GDM1 (cell line): Measurements from ENCODE around the gene SIGLEC11.
"Not testable (repeated sequence)": the region's sequence is repeated elsewhere in the genome, so short reads cannot be mapped to it uniquely, and the experiment has no call there.

Experiments used
- DNase-seq: peaks from one replicate; lab custom pipeline; 2025; lab: John Stamatoyannopoulos, UW

SIGLEC11 gene

GRCh38 chr19:49951806-49952478 lies 9.0 kb downstream of the SIGLEC11 start:
- DNase-seq, result no peak

DNA sequence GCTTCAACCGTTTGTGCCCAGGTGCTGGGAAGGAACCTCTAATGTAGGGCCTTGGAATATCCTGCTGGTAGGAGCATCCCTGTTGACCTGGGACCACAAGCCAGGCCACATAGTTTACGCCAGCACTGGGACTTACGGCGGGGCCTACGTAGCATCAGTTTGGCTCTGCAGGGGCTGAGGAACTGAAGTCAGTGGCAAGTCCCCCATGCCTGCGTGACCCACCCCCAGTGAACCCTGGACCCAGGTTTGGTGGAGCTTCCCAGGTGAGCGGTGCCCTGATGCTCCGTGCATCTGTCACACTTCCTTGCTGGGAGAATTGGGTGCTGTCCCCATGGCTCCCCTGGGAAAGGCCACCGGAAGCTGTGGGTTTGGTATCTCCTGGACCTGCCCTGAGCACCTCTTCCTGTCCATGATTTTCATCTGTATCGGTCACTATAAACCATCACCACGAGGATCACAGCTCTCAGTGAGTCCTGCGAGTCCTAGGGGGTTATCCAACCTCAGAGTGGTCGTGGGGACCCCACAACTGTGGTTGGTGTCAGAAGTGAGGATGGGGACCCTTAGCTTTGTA lies 9.9 kb downstream of the SIGLEC11 start:
- no peak for DNase-seq

GRCh38 chr19:49950590-49950948 lies 10.4 kb downstream of the SIGLEC11 start:
- no peak for DNase-seq

GRCh38 chr19:49949742-49950589 lies 11.0 kb downstream of the SIGLEC11 start:
- DNase-seq, result no peak

- DNase-seq, result no peak
These were observed 14.6 kb downstream of the SIGLEC11 start for GRCh38 chr19:49946415-49946814.

DNA sequence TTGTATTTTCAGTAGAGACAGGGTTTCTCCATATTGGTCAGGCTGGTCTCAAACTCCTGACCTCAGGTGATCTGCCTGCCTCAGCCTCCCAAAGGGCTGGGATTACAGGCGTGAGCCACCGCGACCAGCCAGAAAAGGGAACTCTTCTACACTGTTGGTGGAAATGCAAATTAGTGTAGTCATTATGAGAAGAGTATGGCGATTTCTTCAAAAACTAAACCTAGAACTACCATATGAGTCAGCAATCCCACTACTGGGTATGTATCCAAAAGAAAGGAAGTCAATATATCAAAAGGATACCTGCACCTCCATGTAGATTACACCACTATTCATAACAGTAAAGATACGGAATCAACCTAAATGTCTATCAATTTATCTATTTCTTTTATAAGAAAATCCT lies 16.4 kb downstream of the SIGLEC11 start:
- not testable (repeated sequence) for DNase-seq

GRCh38 chr19:49940482-49940791 lies 20.5 kb downstream of the SIGLEC11 start:
- DNase-seq, result no peak

DNA sequence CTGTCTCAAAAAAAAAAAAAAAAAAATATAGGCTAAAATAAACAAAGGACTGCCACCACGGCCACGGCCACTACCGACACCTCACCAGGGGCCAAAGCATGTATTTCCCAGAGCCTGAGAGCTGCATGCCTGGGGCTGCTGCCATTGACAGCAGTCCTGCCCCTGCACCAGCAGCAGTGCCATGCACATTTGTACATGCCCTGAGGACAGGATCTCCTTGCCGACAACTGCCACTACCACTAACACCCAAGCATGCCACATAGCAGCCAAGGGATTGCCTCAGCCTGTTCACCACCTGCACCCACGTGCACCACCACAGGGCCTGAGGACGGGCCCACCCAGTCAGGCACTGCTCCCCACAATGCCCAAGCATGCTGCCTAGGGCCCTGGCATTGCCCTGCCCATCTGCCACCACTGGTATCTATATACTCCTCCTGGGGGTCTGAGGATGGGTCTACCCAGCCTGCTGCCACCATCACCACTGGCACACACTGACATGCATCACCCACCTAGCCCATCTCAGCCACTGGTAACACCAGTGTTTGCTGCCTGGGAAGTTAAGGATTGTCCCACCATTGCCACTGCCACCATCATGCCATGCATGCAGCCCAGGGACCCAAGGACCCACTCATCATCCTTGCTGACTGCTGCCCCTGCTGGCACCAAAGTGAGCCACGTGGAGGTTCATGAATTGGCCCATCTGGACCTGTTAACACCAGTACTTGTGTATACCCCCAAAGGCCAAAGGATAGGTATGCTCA lies 21.1 kb downstream of the SIGLEC11 start:
- no peak for DNase-seq

GRCh38 chr19:49938662-49939061 lies 22.3 kb downstream of the SIGLEC11 start:
- no peak for DNase-seq

- peak; percentile 28 for DNase-seq
These were observed 23.1 kb downstream of the SIGLEC11 start for GRCh38 chr19:49937750-49938381.

DNA sequence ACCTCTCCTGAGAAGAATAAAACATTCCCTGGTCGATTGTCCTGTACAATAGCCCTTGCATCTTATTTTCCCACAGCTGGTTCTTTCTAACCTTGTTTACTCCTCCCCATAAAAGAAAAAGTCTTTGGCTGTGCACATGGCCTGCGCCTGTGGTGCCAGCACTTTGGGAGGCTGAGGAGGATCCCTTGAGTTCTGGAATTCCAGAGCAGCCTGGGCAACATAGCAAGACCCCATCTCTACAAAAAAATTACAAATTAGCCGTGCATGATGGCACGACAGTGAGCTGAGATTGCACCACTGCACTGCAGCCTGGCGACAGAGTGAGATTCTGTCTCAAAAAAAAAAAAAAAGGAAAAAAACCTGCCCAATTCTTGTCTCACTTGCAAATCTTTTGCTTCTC lies 24.4 kb downstream of the SIGLEC11 start:
- DNase-seq, result no peak

DNA sequence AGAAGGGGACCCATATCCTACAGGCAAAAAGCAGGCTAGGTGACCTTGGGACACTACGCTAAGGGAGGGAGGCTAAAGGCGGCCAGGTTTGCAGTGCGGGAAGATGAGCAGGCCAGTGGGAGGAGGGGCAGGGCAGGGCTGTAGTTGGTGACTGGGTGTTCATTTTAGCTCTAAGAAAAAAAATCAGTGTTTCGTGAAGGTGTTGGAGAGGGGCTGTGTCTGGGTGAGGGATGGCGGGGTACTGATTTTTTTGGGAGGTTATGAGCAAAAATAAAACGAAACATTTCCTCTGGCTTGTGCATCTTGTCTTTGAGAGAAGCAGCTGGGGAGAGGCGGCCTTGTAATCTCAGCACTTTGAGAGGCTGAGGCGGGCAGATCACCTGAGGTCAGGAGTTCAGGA lies 27.3 kb downstream of the SIGLEC11 start:
- no peak for DNase-seq

GRCh38 chr19:49932731-49933131 lies 28.2 kb downstream of the SIGLEC11 start:
- DNase-seq, result no peak

DNA sequence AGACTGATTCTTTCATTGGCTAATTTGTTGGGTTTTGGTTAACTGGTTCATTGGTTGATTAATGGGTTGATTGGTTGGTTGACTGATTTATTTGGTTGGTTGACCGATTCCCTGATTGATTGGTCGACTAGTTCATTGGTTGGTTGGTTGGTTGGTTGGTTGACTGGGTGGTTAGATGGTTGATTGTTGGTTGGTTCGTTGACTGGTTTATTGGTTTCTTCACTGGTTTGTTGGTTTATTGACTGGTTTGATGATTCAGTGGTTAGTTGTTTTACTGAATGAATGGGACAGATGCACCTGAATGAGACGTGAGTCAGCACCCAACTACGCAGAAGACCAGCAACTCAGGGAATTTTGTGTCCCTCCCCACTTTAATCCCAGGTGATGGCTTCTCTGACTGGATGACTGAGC lies 28.9 kb downstream of the SIGLEC11 start:
- DNase-seq, result no peak

- no peak for DNase-seq
These were observed 29.5 kb downstream of the SIGLEC11 start for GRCh38 chr19:49931293-49932040.

DNA sequence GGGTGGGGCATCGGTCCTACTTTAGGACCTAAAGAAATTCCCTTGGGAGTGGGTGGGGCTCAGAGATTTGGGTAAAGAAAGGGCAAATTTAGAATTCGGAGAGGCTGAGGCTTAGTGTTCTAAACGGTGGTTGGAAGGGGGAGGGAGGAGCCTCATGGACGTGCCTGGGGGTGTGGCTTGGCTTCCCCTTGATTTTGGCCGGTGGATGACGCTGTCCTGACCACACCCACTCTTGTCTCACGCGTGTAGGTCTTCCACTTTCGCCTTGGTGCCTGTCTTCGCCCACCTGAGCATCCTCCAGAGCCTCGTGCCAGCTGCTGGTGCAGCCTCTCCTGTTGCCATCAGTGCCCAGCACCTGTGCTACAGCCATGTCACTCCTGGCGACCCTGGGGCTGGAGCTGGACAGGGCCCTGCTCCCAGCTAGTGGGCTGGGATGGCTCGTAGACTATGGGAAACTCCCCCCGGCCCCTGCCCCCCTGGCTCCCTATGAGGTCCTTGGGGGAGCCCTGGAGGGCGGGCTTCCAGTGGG lies 30.4 kb downstream of the SIGLEC11 start:
- DNase-seq, result no peak

GRCh38 chr19:49929611-49930482 lies 31.1 kb downstream of the SIGLEC11 start:
- peak; percentile 95 for DNase-seq

DNA sequence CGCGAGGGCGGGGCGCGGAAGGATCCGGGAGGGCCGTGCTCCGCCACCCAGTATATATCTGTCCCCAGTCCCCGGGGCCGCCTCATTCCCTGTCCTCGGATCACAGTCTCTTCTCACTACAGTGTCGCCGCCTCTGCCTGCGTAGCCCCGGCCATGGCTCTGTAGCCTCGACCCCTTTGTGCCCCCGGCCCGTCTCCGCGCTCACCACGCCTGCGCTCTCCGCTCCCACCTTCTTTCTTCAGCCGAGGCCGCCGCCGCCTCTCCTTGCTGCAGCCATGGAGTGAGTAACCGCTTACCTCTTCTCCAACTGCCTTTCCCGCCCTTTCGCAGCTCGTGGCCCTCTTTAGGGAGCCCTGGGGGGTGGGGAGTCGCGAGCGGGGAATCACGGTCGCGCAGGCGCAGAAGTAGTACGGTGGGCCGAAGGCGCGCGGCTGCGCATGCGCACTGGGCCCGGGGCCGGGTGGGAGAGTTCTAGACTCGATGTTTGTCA lies 31.8 kb downstream of the SIGLEC11 start, which contains the start of the genes ATF5 and NUP62:
TSS of gene ATF5 (plus strand) at position 85 of the 490 bp plus-strand sequence. CDS start 1,646 bp downstream, outside the sequence.
TSS of gene NUP62 (minus strand) at position 384 of the 490 bp plus-strand sequence. CDS start 19,697 bp downstream, outside the sequence.
- peak; percentile 82 for DNase-seq

GRCh38 chr19:49927526-49928264 lies 33.3 kb downstream of the SIGLEC11 start:
- DNase-seq, result no peak
